HepG2 (cell line): ENCODE data around the gene VEZF1. TPM values are rescaled to one million over a fixed set of nuclear protein-coding genes. Genes with fewer than 3 reads are reported as not detected.

ENCODE experiments used
- DBP ChIP-seq: sonication (generic); formaldehyde crosslinking; IDR thresholded peaks from 2 replicates; pipeline ENCODE4 v1.4.0; 2020; ENCODE audit warnings: missing genetic modification reagents; ENCODE audit errors: not compliant biosample characterization
- GATAD2A ChIP-seq: IDR thresholded peaks from 2 replicates; pipeline ENCODE4 v1.6.1; 2016
- HDAC2 ChIP-seq: sonication (generic); formaldehyde crosslinking; IDR thresholded peaks from 2 replicates; pipeline ENCODE4 v1.4.0; 2020; ENCODE audit warnings: missing genetic modification reagents
- HNF4A ChIP-seq: sonication (generic); formaldehyde crosslinking; IDR thresholded peaks from 2 replicates; pipeline ENCODE4 v1.4.0; 2020; ENCODE audit warnings: missing genetic modification reagents
- HNF4G ChIP-seq, 2 experiments: sonication (generic) in 1 of 2; formaldehyde crosslinking in 1 of 2; IDR thresholded peaks; 2 replicates each; pipeline versions ENCODE4 v1.4.0 to v1.6.1; 2011 to 2020; ENCODE audit warnings: borderline replicate concordance in 2 of 2, low read depth in 2 of 2, mild to moderate bottlenecking in 2 of 2, low read length in 1 of 2, missing genetic modification reagents in 1 of 2, moderate library complexity in 1 of 2
- KDM6A ChIP-seq: IDR thresholded peaks from 2 replicates; pipeline ENCODE4 v1.6.1; 2016; ENCODE audit warnings: low read depth
- KLF12 ChIP-seq: sonication (generic); formaldehyde crosslinking; IDR thresholded peaks from 2 replicates; pipeline ENCODE4 v1.4.0; 2020; ENCODE audit warnings: missing genetic modification reagents, borderline replicate concordance
- MED1 ChIP-seq: sonication (generic); formaldehyde crosslinking; IDR thresholded peaks from 2 replicates; pipeline ENCODE4 v1.4.0; 2020; ENCODE audit warnings: missing genetic modification reagents
- NFIC ChIP-seq: IDR thresholded peaks from 2 replicates; pipeline ENCODE4 v1.6.1; 2012; ENCODE audit warnings: mild to moderate bottlenecking, low read length, inconsistent platforms
- PAWR ChIP-seq: sonication (generic); formaldehyde crosslinking; IDR thresholded peaks from 2 replicates; pipeline ENCODE4 v1.4.0; 2020; ENCODE audit warnings: missing genetic modification reagents, mild to moderate bottlenecking, borderline replicate concordance
- PPARG ChIP-seq: conservative IDR thresholded peaks from 2 replicates; pipeline ENCODE4 v1.6.1; 2016; ENCODE audit warnings: missing biosample characterization, missing genetic modification reagents
- SIX4 ChIP-seq: sonication (generic); formaldehyde crosslinking; IDR thresholded peaks from 2 replicates; pipeline ENCODE4 v1.4.0; 2020; ENCODE audit warnings: missing genetic modification reagents
- SOX13 ChIP-seq, 3 experiments: fragments of 450-650 bp in 1 of 3; sonication (generic) in 1 of 3; formaldehyde crosslinking in 1 of 3; IDR thresholded peaks in 2 of 3; conservative IDR thresholded peaks in 1 of 3; 2 replicates each; pipeline versions ENCODE4 v1.5.0 to v1.6.1; 2016 to 2020; ENCODE audit warnings: antibody characterized with exemption in 1 of 3, mild to moderate bottlenecking in 1 of 3, missing compliant biosample characterization in 1 of 3, missing genetic modification reagents in 1 of 3, moderate library complexity in 1 of 3
- SP5 ChIP-seq: IDR thresholded peaks from 2 replicates; pipeline ENCODE4 v1.6.1; 2016; ENCODE audit warnings: low read depth, borderline replicate concordance
- TAF1 ChIP-seq: sonication (generic); formaldehyde crosslinking; IDR thresholded peaks from 2 replicates; pipeline ENCODE4 v1.4.0; 2020; ENCODE audit warnings: missing genetic modification reagents
- ZBTB10 ChIP-seq: sonication (generic); formaldehyde crosslinking; IDR thresholded peaks from 2 replicates; pipeline ENCODE4 v1.4.0; 2020; ENCODE audit warnings: missing genetic modification reagents, borderline replicate concordance
- ZMYM3 ChIP-seq: sonication (generic); formaldehyde crosslinking; IDR thresholded peaks from 2 replicates; pipeline ENCODE4 v1.5.1; 2020; ENCODE audit warnings: mild to moderate bottlenecking, missing genetic modification reagents
- ZNF432 ChIP-seq: sonication (generic); formaldehyde crosslinking; IDR thresholded peaks from 2 replicates; pipeline ENCODE4 v1.5.0; 2020; ENCODE audit warnings: missing genetic modification reagents, mild to moderate bottlenecking, borderline replicate concordance
- ZNF652 ChIP-seq: IDR thresholded peaks from 2 replicates; pipeline ENCODE4 v1.6.1; 2016; ENCODE audit warnings: low read depth, borderline replicate concordance
- ZNF7 ChIP-seq: IDR thresholded peaks from 2 replicates; pipeline ENCODE4 v1.6.1; 2016; ENCODE audit warnings: missing biosample characterization, missing genetic modification reagents
- polyA plus RNA-seq, 8 experiments: library from polyadenylated mRNA; depleted of rRNA in 3 of 8; stranded (reverse) in 7 of 8; unstranded in 1 of 8; fragments of >200 nt; fragmentation: Illumina TruSeq in 4 of 8; extraction: Trizol in 4 of 8; gene quantifications; 2 replicates each; pipeline versions ENCODE4 v1.2.1 to v1.2.3, GENCODE V29; 2011 to 2016; ENCODE audit warnings: low read depth in 4 of 8, missing spikeins in 1 of 8, mixed read lengths in 1 of 8; ENCODE audit not compliant: insufficient read depth in 1 of 8
- total RNA-seq, 5 experiments: library from RNA; depleted of rRNA; stranded (reverse); fragments of >200 nt; fragmentation: Illumina TruSeq; extraction: Trizol; gene quantifications; 2 replicates each; pipeline ENCODE4 v1.2.3, GENCODE V29; 2016; ENCODE audit warnings: low read depth in 1 of 5
- TF ChIP-seq, protein P1 (sequence below): sonication (generic); formaldehyde crosslinking; IDR thresholded peaks from 2 replicates; pipeline ENCODE4 v1.5.0; 2020; ENCODE audit warnings: mild to moderate bottlenecking, missing genetic modification reagents, moderate library complexity
- TF ChIP-seq, protein P2 (sequence below): sonication (generic); formaldehyde crosslinking; IDR thresholded peaks from 2 replicates; pipeline ENCODE4 v1.4.0; 2020; ENCODE audit warnings: missing genetic modification reagents

The VEZF1 gene
- total and polyA plus RNA-seq, 2 of the 13 experiments (the other 11 are each of a cell fraction or from before 2014, with no cell fraction given), result 45.9 to 49.7 TPM

GRCh38 chr17:57984936-57985674 is 2.9 kb downstream of the VEZF1 start (continued):
- TF ChIP-seq SOX13 (IDR thresholded peaks at IDR 0.05), result no peak
- TF ChIP-seq SOX13 (CRISPR knock-in tag; conservative IDR thresholded peaks at IDR 0.05 in 1 of 2, IDR thresholded peaks at IDR 0.05 in 1 of 2), result peak in 1 of 2 experiments; percentile 21; a peak in 1 of 4 replicates
- no peak for TF ChIP-seq ZNF432 (CRISPR knock-in tag)
- TF ChIP-seq DBP (CRISPR knock-in tag), result no peak
- no peak for TF ChIP-seq TAF1
- TF ChIP-seq SP5, result 0 out of 2 replicates have a peak, but pooled peaks have one; percentile 20
- TF ChIP-seq HNF4G (IDR thresholded peaks at IDR 0.05; ENCODE audit: borderline replicate concordance, low read depth, low read length), result peak; percentile 47; the same call in 1 of the 2 replicates
- no peak for TF ChIP-seq HNF4G (CRISPR knock-in tag; IDR thresholded peaks at IDR 0.05; ENCODE audit: borderline replicate concordance, low read depth)
- TF ChIP-seq HNF4A (CRISPR knock-in tag), result peak; percentile 65
- TF ChIP-seq SIX4 (CRISPR knock-in tag), result peak; percentile 94
- 0 out of 2 replicates have a peak, but pooled peaks have one; percentile 15 for TF ChIP-seq KDM6A (CRISPR knock-in tag)
- TF ChIP-seq PAWR (CRISPR knock-in tag), result no peak
- TF ChIP-seq, protein P1, sequence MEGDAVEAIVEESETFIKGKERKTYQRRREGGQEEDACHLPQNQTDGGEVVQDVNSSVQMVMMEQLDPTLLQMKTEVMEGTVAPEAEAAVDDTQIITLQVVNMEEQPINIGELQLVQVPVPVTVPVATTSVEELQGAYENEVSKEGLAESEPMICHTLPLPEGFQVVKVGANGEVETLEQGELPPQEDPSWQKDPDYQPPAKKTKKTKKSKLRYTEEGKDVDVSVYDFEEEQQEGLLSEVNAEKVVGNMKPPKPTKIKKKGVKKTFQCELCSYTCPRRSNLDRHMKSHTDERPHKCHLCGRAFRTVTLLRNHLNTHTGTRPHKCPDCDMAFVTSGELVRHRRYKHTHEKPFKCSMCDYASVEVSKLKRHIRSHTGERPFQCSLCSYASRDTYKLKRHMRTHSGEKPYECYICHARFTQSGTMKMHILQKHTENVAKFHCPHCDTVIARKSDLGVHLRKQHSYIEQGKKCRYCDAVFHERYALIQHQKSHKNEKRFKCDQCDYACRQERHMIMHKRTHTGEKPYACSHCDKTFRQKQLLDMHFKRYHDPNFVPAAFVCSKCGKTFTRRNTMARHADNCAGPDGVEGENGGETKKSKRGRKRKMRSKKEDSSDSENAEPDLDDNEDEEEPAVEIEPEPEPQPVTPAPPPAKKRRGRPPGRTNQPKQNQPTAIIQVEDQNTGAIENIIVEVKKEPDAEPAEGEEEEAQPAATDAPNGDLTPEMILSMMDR (CRISPR knock-in tag), result no peak
- TF ChIP-seq NFIC, result 0 out of 2 replicates have a peak, but pooled peaks have one; percentile 47
- peak; percentile 32 for TF ChIP-seq GATAD2A (CRISPR knock-in tag)
- no peak for TF ChIP-seq KLF12
- TF ChIP-seq HDAC2 (CRISPR knock-in tag), result 0 out of 2 replicates have a peak, but pooled peaks have one; percentile 18
- TF ChIP-seq ZMYM3 (CRISPR knock-in tag), result no peak
- TF ChIP-seq ZBTB10 (CRISPR knock-in tag), result no peak
- TF ChIP-seq ZNF652, result peak; percentile 97
- TF ChIP-seq, protein P2, sequence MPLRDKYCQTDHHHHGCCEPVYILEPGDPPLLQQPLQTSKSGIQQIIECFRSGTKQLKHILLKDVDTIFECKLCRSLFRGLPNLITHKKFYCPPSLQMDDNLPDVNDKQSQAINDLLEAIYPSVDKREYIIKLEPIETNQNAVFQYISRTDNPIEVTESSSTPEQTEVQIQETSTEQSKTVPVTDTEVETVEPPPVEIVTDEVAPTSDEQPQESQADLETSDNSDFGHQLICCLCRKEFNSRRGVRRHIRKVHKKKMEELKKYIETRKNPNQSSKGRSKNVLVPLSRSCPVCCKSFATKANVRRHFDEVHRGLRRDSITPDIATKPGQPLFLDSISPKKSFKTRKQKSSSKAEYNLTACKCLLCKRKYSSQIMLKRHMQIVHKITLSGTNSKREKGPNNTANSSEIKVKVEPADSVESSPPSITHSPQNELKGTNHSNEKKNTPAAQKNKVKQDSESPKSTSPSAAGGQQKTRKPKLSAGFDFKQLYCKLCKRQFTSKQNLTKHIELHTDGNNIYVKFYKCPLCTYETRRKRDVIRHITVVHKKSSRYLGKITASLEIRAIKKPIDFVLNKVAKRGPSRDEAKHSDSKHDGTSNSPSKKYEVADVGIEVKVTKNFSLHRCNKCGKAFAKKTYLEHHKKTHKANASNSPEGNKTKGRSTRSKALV, result 0 out of 2 replicates have a peak, but pooled peaks have one; percentile 24
- TF ChIP-seq ZNF7 (CRISPR knock-in tag), result no peak
- TF ChIP-seq PPARG (CRISPR knock-in tag), result 0 out of 2 replicates have a peak, but pooled peaks have one; percentile 18
- TF ChIP-seq MED1 (CRISPR knock-in tag), result 0 out of 2 replicates have a peak, but pooled peaks have one; percentile 27
